Stomach (tissue), 4 donors: ENCODE measurements around the gene C2CD4D.

Experiments
- EP300 ChIP-seq: sonication (generic); formaldehyde crosslinking; IDR thresholded peaks from one replicate; pipeline ENCODE4 v1.6.1; 2017; ENCODE audit warnings: antibody characterized with exemption
- POLR2A ChIP-seq, 4 donors: fragments of 450-650 bp; IDR thresholded peaks; one replicate each; pipeline ENCODE4 v1.6.1; 2016; ENCODE audit warnings: antibody characterized with exemption in 4 of 4, control low read depth in 2 of 4, mild to moderate bottlenecking in 1 of 4, moderate library complexity in 1 of 4
- POLR2AphosphoS5 ChIP-seq, 3 donors: sonication (generic); formaldehyde crosslinking; IDR thresholded peaks; one replicate each; pipeline ENCODE4 v1.6.1; 2016; ENCODE audit warnings: antibody characterized with exemption in 3 of 3
- TF ChIP-seq, protein P1 (sequence below), 7 experiments: fragments of 450-650 bp in 4 of 7; fragments of 200-600 bp in 3 of 7; sonication (generic) in 3 of 7; IDR thresholded peaks; one replicate each; pipeline ENCODE4 v1.5.1; 2016 to 2019; ENCODE audit warnings: antibody characterized with exemption in 7 of 7, control low read depth in 2 of 7, mild to moderate bottlenecking in 1 of 7

DNA sequence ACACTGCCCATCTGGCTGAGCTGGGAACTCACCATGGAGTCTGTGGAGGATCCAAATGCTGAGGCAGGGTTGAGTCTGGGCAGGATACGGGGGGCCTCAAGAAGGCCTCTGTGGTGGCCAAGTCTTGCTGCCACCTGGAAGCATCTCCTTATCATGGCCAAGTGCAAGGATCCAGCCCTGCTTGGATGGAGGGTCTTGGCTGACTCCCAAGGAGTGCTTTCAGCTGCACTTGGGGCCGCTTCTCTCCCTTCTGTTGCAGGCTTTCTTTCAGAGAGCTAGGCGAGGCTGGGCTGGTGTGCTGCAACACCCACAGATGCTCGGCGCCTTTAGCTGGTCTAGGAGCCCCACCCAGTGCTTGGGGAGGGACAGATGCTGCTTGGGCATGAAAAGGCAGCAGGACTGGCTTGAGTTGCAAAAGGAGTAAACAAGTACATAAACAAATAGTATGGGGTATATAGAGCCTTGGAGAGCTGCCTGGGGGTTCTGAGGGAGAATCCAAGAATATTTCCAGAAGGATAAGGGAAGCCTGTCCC, 13.9 kb upstream of the C2CD4D start, which contains the start of gene THEM5:
- TF ChIP-seq, protein P1, sequence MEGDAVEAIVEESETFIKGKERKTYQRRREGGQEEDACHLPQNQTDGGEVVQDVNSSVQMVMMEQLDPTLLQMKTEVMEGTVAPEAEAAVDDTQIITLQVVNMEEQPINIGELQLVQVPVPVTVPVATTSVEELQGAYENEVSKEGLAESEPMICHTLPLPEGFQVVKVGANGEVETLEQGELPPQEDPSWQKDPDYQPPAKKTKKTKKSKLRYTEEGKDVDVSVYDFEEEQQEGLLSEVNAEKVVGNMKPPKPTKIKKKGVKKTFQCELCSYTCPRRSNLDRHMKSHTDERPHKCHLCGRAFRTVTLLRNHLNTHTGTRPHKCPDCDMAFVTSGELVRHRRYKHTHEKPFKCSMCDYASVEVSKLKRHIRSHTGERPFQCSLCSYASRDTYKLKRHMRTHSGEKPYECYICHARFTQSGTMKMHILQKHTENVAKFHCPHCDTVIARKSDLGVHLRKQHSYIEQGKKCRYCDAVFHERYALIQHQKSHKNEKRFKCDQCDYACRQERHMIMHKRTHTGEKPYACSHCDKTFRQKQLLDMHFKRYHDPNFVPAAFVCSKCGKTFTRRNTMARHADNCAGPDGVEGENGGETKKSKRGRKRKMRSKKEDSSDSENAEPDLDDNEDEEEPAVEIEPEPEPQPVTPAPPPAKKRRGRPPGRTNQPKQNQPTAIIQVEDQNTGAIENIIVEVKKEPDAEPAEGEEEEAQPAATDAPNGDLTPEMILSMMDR (IDR thresholded peaks at IDR 0.05), result no peak
- no peak for TF ChIP-seq POLR2A (IDR thresholded peaks at IDR 0.05)
- no peak for TF ChIP-seq POLR2AphosphoS5 (IDR thresholded peaks at IDR 0.05)
- no peak for TF ChIP-seq EP300
